Measurements from ENCODE around the gene CHTOP.
"Not testable (repeated sequence)": the region's sequence is repeated elsewhere in the genome, so short reads cannot be mapped to it uniquely, and the experiment has no call there.

The CHTOP gene

GRCh38 chr1:153659175-153659534 is 25.3 kb downstream of the CHTOP start:
- DNase-seq (ENCODE audit: low read depth in 2 of 2), result no peak

- no peak for DNase-seq (ENCODE audit: low read depth in 2 of 2)
Measured at GRCh38 chr1:153659656-153660055, 25.8 kb downstream of the CHTOP start.

GRCh38 chr1:153661111-153661708 is 27.3 kb downstream of the CHTOP start:
- no peak for DNase-seq (ENCODE audit: low read depth in 2 of 2)

- no peak for DNase-seq (ENCODE audit: low read depth in 2 of 2)
Measured at GRCh38 chr1:153662269-153662668, 28.4 kb downstream of the CHTOP start.

GRCh38 chr1:153663211-153663610 is 29.3 kb downstream of the CHTOP start:
- DNase-seq (ENCODE audit: low read depth in 2 of 2), result no peak

- DNase-seq (ENCODE audit: low read depth in 2 of 2), result no peak
Measured at GRCh38 chr1:153667439-153667838, 33.6 kb downstream of the CHTOP start.

- not testable (repeated sequence) for DNase-seq (ENCODE audit: low read depth in 2 of 2)
Measured at GRCh38 chr1:153668672-153669071, 34.8 kb downstream of the CHTOP start.

GRCh38 chr1:153669606-153670005 is 35.7 kb downstream of the CHTOP start:
- no peak for DNase-seq (ENCODE audit: low read depth in 2 of 2)

GRCh38 chr1:153670257-153670858 is 36.5 kb downstream of the CHTOP start:
- no peak for DNase-seq (ENCODE audit: low read depth in 2 of 2)

- peak; percentile 94 to 98 for DNase-seq (ENCODE audit: low read depth in 2 of 2)
Measured at GRCh38 chr1:153670859-153671627, 37.2 kb downstream of the CHTOP start, which contains the start of gene ILF2. ILF2 (minus strand) TSS chr1:153670993; CDS start chr1:153670922, 71 bp downstream.

GRCh38 chr1:153671628-153672353 is 37.9 kb downstream of the CHTOP start:
- DNase-seq (ENCODE audit: low read depth in 2 of 2), result peak; percentile 38 to 46

- no peak for DNase-seq (ENCODE audit: low read depth in 2 of 2)
Measured at GRCh38 chr1:153673511-153673910, 39.6 kb downstream of the CHTOP start.

GRCh38 chr1:153677718-153678518 is 44.1 kb downstream of the CHTOP start:
- DNase-seq (ENCODE audit: low read depth in 2 of 2), result no peak

GRCh38 chr1:153678519-153679336 is 44.9 kb downstream of the CHTOP start, which contains the start of gene NPR1:
NPR1 (plus strand) TSS chr1:153678688; CDS start chr1:153679109, 421 bp downstream.
- no peak for DNase-seq (ENCODE audit: low read depth in 2 of 2)

- no peak for DNase-seq (ENCODE audit: low read depth in 2 of 2)
Measured at GRCh38 chr1:153679337-153680119, 45.7 kb downstream of the CHTOP start.

GRCh38 chr1:153680120-153680403 is 46.2 kb downstream of the CHTOP start:
- no peak for DNase-seq (ENCODE audit: low read depth in 2 of 2)

- DNase-seq (ENCODE audit: low read depth in 2 of 2), result no peak
Measured at GRCh38 chr1:153682730-153683129, 48.9 kb downstream of the CHTOP start.

- no peak for DNase-seq (ENCODE audit: low read depth in 2 of 2)
Measured at GRCh38 chr1:153683854-153684253, 50.0 kb downstream of the CHTOP start.

GRCh38 chr1:153684892-153685291 is 51.0 kb downstream of the CHTOP start:
- DNase-seq (ENCODE audit: low read depth in 2 of 2), result no peak

Measured in stimulated activated CD4-positive, alpha-beta T cell treated with anti-CD3 and anti-CD28 coated beads, Interleukin-15, amount 100 ng/mL, for 48 hours (primary cell).